ENCODE data around the gene FAM83F.
"Not testable (repeated sequence)": the region's sequence is repeated elsewhere in the genome, so short reads cannot be mapped to it uniquely, and the experiment has no call there.

Gene FAM83F

DNA sequence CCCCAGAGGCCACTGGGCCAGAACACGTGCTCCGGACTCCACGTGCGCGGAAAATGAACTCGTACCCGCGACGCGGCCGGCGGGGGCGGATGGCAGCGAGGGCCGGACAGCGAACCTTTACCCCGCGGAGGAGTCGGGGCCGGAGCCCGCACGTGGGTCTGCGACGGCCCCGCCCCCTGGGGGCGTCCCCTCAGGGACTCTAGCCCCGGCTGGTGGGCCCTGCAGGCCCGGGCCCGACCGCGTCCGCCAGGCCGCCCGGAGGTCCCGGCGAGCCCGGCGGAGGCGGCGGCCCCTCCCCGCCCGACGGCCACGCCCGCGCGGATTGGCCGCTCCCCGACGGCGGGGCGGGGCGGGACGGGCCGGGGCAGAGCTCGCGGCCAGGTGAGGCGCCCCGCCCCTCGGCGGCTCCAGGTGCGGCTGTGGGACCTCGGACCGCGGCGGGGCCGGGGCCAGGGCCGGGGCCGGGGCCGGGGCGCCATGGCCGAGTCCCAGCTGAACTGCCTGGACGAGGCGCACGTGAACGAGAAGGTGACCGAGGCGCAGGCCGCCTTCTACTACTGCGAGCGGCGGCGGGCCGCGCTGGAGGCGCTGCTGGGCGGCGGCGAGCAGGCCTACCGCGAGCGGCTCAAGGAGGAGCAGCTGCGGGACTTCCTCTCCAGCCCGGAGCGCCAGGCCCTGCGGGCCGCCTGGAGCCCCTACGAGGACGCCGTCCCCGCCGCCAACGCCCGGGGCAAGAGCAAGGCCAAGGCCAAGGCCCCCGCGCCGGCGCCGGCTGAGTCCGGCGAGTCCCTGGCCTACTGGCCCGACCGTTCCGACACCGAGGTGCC lies at the start of gene FAM83F:
Gene FAM83F (plus strand): TSS at position 389 of the 827 bp plus-strand sequence. CDS start 89 bp downstream, at position 478.
- DNase-seq = no peak

DNA sequence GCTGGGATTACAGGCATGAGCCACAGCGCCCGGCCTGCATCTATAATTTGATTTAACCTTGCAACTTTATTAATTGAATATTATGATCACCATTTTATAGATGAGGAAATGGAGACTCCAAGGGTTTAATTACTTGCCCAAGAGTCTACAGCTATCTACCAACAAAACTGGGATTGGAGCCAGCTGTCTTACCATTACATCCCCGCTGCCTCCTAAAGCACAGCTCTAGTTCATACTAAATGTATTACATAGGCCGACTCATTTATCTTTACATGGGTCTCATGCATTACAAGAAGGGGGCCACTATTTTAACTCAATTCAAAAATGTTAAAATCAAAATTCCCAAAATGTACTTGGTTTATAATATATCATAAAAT lies 48.6 kb upstream of the FAM83F start:
- in situ Hi-C loops (cut with HindIII; ENCODE audit: low pct_ligation_motif_present, low pct_unique_long_range_greater_than_20kb, low sequenced_read_pairs) = no loop called here
- DNase-seq = no peak

More for the DNA sequence above, at the start of gene FAM83F:
- in situ Hi-C loops (cut with HindIII; ENCODE audit: low pct_ligation_motif_present, low pct_unique_long_range_greater_than_20kb, low sequenced_read_pairs) = no loop called here

DNA sequence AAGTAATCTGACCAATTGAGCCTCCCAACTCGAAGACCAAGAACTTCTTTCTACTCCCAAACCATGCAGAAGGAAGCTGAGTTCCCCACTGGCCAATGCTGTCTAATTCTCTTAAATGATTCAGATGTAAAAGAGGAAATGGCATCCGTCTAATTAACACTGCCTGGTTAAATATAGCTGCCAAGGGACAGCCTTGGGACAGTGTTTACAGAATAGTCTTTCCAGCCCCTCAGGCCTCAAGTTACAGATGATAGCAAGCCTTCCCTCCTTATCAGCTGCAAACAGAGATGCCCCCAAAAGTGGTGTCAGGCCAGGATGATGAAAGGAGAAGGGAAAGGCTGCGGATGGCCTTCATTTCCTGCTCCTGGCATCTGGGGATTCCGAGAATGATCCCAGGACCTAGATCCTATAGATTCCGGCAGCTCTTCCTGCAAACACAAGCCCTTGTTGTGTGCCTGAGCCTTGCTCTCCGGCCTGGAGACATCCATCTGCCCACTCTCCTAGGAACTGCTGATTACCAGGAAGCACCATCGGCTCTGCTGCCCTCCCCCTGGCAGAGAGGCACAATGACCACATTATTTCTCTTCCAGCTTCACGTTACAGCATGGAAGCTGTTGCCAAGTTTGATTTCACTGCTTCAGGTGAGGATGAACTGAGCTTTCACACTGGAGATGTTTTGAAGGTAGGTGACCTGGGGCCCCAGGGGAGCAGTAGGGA lies 48.1 kb upstream of the FAM83F start:
- no peak for DNase-seq
- in situ Hi-C loops (cut with HindIII; ENCODE audit: low pct_ligation_motif_present, low pct_unique_long_range_greater_than_20kb, low sequenced_read_pairs) = no loop called here

DNA sequence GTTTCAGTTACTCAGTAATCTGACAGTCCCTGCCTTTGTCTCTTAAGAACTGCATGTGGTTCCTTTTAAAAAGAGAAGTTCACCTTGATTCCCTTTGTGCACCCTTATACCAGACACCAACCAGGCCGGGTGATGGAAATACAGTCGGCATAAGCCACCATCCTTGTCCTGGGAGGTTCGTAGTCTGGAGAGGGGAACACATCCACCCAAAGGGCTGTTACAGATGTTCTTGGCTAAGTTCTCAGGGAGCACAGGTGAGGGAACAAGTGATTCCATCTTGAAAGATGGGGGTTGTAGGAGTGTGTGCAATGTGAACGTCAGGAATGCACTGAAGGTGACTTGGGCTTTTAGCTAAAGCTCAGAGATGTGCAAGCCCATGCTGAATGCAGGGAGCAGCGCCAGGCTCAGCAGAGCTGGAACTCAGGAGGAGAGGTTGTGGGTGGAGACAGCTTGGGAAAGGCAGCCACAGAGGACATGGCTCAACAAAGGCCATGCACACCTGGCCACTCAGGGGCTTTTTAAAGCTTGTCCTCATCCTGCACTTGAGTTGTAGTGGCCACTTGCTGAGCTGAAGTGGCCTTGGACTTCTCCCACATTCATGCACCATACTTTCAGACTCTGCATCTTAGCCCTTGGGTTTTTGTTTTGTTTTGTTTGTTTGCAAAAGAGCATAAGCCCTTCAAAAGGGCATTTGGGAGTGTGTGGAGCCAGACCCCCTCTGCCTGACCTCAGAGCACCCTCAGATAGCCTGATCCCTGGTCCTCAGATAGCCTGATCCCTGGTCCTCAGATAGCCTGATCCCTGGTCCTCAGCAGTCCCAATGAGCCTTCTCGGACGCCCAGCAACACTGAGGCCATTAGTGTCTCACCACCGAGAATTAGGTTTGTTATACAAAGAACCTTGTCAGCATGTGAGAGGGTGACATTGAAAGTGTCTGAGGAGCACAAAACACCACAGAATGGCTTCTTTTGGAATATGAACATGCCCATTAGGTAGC lies 47.2 kb upstream of the FAM83F start:
- DNase-seq = no peak
- in situ Hi-C loops (cut with HindIII; ENCODE audit: low pct_ligation_motif_present, low pct_unique_long_range_greater_than_20kb, low sequenced_read_pairs) = no loop called here

DNA sequence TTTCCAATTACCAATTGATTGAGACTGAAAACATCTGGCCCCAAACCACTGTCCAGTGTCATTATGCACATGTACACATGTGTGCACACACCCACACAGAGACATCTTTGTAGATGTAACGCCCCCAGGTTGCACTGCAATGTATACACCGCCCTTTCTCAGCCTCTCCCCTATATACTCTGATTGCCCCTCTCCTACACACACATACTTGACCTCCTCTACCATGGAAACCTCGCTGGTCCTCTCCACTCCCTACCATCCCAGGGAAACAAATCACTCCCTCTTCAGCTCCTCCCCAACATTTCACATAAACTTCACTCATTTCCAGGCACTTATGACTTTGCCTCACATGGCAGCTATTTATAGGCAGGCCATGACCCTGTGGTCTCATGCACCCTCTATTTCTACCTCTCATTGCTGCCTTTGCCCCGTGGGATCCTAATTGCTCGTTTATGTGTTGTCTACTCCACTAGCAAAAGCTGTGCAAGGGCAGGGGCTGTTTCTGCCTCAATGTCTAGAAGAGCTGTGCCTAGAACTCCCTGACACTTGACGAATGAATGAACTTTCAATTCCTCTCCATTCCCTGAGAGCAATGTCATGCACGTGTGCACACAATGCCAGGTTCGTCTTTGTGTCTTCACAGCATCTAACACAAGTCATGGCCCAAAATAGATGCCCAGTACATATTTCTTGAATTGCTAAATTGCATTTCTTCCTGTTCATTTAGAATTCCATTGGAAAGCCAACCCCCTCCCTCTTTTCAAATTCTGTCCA lies 44.6 kb upstream of the FAM83F start:
- in situ Hi-C loops (cut with HindIII; ENCODE audit: low pct_ligation_motif_present, low pct_unique_long_range_greater_than_20kb, low sequenced_read_pairs) = no loop called here
- no peak for DNase-seq

DNA sequence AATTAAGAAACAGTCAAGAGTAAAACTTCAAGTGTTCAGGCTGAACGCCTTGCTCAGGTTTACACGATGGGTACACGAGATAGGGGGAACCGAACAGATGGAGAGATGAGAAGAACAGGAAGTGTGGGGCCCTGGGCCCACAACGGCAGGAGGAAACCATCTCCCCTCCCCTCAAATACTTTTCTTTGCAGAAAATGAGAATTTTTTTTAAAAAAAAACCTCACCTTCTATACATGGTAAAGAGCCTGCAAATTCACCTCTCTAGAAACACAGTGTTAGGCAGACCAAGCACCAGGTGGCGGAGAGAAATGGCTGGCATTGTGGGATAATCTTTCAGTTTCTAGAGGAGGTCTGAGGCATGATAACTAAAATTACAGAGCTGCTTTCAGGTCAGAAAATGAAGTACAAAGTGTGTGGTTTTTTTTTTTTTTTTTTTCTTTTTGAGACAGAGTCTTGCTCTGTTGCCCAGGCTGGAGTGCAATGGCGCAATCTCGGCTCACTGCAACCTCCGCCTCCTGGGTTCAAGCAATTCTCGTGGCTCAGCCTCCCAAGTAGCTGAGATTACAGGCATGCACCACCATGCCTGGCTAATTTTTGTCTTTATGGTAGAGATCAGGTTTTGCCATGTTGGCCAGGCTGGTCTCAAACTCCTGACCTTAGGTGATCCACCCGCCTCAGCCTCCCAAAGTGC lies 43.0 kb upstream of the FAM83F start:
- in situ Hi-C loops (cut with HindIII; ENCODE audit: low pct_ligation_motif_present, low pct_unique_long_range_greater_than_20kb, low sequenced_read_pairs); DNase-seq: not testable (repeated sequence)

DNA sequence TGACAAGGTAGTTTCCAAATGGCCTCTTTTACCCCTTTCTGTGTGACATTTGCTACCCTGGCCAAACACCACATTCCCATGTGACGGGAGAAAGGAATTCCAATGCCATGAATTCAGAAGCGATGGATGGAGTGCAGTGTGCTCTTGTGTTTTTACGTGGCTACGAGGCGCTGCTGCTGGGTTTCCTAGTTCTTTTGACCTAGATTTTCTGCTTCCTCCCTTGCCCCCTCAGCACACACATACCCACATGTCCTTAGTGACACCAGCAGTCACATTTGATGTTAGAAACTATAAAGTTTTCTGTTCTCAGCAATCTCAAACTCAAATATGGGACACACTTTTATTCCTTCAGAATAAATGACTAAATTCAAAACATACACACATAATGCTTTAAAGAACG lies 42.4 kb upstream of the FAM83F start:
- in situ Hi-C loops (cut with HindIII; ENCODE audit: low pct_ligation_motif_present, low pct_unique_long_range_greater_than_20kb, low sequenced_read_pairs) = no loop called here
- no peak for DNase-seq

DNA sequence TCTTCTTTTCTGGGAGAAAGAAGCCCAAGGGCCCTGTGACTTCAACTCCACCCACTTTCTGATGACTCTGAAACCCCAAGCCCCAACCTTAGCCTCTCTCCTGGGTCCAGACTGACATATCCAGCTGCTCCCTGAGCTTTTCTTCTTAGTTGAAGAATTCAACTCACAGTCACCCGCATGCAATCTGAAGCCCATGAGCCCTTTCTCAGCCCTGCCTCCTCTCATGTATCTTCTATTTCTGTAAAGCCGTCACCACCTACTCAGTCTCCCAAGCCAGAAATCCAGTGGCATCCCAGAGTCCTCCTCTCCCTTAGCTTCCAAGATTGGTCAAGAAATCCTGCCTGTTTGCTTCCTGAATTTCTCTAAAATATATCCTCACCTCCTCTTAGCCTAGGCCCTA lies 41.7 kb upstream of the FAM83F start:
- no peak for DNase-seq
- in situ Hi-C loops (cut with HindIII; ENCODE audit: low pct_ligation_motif_present, low pct_unique_long_range_greater_than_20kb, low sequenced_read_pairs) = no loop called here

DNA sequence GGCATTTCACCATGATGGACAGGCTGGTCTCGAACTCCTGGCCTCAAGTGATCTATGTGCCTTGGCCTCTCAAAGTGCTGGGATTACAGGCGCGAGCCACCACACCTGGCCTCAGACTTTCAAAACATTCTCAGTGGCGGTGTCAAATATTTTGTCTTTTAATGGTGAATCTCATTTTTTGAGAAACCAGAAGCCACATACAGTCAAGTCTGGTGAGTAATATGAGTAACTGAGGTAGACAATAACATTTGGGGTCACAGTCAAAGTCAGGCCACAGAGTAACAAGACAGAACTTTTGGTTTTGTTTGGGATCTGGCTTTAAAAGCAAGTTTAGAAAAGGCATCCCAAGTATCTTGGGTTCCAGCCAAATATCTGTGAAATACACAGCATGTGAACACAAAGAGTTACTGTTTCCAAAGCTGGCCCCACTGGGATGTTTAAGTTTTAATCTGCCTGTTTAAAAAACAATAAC lies 40.1 kb upstream of the FAM83F start:
- in situ Hi-C loops (cut with HindIII; ENCODE audit: low pct_ligation_motif_present, low pct_unique_long_range_greater_than_20kb, low sequenced_read_pairs) = no loop called here
- no peak for DNase-seq

DNA sequence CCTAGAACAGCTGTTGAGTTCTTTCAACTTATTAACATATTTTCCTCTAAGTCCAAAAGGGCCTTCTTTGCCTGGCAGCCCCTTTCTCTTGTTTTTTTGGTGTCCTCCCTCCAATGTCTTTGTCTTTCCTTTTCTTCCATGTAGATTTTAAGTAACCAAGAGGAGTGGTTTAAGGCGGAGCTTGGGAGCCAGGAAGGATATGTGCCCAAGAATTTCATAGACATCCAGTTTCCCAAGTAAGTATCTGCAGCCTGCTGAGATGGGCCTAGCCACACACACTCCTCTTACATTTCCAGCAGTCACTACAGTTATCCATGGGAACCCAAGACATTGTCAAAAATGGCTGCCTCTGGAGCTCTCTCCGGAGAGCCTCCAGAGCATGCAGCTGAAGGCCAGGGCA lies 39.1 kb upstream of the FAM83F start:
- in situ Hi-C loops (cut with HindIII; ENCODE audit: low pct_ligation_motif_present, low pct_unique_long_range_greater_than_20kb, low sequenced_read_pairs) = no loop called here
- DNase-seq = no peak

DNA sequence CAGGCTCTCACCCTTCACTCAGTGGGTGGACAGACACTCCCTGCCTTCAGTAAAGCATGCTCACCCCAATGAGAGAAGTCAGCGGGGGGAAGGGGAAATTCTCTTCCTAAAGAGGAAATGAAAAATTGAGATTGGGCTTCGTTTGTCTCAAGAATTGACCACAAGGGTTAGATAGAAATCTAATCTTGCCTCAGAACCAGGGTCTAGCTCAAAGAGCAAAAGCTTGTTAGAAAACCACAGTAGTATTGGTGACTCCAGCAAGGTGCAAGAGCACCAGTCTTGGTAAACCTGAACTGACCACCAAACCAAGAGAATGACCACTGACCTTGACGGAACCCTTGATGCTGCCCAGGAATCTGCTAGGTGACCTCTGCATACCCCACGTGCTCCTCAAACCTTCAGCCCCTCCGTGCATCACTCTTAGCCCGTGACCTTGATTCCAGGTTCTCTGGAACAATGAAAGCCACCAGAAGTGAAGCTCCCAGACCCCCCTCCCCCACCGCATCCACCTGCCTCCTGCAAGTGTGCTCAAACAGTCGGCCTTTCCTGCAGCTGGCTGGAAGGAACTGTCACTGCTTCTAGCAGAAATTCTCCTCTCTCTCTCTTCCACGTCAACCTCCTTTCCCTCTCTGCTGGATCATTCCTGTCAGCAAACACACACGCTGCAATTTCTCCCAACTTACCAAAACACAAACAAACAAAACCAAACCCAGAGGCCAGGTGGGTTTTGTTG lies 37.7 kb upstream of the FAM83F start:
- in situ Hi-C loops (cut with HindIII; ENCODE audit: low pct_ligation_motif_present, low pct_unique_long_range_greater_than_20kb, low sequenced_read_pairs) = no loop called here
- DNase-seq = no peak

DNA sequence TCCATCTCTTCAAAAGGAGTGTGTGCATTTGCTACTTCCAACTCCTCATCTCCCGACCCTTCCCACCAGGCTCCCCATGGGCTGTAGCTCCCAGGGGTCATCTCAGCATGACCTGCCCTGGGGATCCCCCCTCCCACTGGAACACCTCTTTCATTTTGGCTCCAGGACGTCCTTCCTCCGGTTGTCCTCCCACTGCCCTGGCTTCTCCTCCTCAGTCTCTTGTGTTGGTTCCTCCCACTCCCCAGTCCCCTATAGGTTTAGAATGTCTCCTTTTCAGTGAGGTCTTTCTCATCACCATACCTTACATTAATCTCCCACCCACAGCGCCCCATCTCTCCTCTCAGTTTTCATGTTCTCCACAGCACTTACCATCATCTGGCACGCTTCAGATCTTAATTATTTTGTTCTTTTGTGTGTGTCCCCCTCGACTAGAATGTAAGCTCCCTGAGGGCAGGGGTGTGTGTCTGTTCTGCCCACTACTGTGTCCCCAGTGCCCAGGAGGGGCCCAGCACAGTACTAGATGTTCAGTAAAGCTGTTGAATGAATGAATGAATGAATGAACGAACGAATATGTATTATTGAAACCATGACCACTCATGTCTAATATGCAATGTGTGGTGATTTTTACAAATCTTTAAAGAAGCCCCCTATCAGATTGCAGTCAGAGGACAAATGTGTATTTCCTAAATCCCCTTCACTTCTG lies 36.6 kb upstream of the FAM83F start:
- in situ Hi-C loops (cut with HindIII; ENCODE audit: low pct_ligation_motif_present, low pct_unique_long_range_greater_than_20kb, low sequenced_read_pairs) = no loop called here
- no peak for DNase-seq

DNA sequence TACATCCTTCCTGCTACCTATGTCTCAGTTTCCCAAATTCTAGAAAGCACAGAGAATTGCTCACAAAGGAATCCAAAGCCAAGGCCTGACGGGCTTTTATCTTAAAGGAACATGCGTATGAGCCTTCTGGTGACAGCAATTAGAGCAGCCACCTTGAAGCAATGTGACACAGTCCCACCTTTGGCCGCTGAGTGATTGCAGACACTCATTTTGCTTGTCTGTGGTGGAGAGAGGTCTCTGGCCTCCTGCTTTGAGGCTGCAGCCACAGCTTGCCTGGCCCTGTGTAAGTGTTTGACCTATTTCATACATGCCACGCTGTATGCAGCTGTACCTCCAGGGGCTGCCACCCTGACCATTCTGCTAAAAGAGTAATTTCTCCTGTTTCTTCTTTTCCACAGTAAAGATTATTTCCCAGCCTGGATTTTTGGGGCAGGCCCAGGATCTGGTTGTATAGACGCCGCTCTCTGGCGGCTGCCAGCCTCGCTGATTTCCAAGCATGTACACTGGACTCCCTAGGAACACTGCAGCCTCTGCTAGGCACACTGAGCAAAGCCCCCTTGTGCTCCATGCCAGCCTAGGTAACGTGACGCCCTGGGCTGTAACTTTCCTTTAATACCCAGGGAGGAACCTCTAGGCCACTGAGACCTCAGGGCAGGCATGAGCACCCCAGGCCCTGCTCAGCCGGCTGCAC lies 35.7 kb upstream of the FAM83F start:
- DNase-seq = no peak
- in situ Hi-C loops (cut with HindIII; ENCODE audit: low pct_ligation_motif_present, low pct_unique_long_range_greater_than_20kb, low sequenced_read_pairs) = no loop called here

DNA sequence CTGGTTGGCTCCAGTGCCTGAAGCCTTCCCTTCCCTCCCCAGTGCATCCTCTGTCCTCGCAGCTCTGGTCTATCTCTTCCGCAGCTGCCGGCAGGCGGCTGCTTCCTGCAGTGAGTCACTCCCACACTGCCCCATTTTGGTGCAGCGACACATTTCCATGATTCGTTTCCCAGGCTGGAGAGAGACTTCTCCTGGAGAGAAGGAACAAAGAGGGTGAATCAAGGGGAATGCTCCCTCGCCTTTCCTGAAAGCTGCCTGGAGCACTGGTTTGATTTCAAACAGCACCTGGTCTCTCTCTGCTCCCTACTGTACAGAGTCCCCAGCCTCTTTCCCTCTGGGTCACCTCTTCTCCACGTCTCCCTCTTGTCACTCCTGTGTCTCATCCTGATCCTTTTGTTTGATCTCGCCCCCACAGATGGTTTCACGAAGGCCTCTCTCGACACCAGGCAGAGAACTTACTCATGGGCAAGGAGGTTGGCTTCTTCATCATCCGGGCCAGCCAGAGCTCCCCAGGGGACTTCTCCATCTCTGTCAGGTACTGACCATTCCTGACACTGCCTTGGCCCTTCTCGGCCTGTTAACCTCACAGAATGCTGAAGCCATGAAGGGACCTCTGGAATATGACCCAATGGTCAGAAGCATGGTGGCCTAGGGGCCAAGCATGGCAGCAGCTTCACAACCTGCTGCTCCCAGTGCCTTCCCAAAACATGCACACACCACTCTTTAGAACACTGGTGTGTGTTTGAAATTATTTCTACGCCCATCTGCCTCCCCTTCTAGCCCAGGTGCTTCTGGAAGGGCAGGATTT lies 34.9 kb upstream of the FAM83F start, which contains the start of gene TMA7B:
Gene TMA7B (plus strand): TSS at position 758 of the 808 bp plus-strand sequence. CDS start 3,978 bp downstream, outside the sequence.
- peak; percentile 28 for DNase-seq
- in situ Hi-C loops (cut with HindIII; ENCODE audit: low pct_ligation_motif_present, low pct_unique_long_range_greater_than_20kb, low sequenced_read_pairs) = no loop called here
